ENCODE measurements around the gene SLC25A14. TPM values are rescaled to one million over a fixed set of nuclear protein-coding genes. Genes with fewer than 3 reads are reported as not detected.

Gene SLC25A14
- total and polyA plus RNA-seq, 2 of the 8 experiments (the other 6 are each of a cell fraction or from before 2014, with no cell fraction given) = 9.3 to 14.2 TPM

DNA sequence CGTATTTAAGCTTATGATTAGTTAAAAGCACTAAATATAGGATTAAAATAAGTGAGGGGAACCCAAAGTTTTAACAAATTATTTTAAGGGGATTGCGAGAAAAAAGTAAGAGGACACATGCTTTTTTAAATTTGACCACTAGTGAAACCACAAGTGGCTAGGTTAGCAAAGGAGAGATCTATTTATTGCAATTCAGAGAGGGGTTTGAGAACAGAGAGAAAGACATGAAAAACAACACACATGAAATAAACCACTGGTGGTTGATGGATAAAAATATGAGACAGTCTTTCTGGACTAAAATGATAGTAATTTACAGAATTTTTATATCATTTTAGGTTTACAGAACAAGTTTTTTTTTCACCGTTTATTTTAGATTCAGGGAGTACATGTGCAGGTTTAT, 11.8 kb downstream of the SLC25A14 start:
- H3K4me3 ChIP-seq (ENCODE audit: extremely low read depth in 1 of 4, insufficient read depth in 2 of 4, low read depth in 3 of 4, low read length in 4 of 4) = no peak overlapping the region
- CTCF ChIA-PET (ENCODE audit: partially characterized antibody) = no interaction called here
- H2BK5ac ChIP-seq (ENCODE audit: low read depth, low read length) = no peak overlapping the region
- peaks cover 0 to 2% (median 0%) of the 10 kb centered on the region in 4 experiments; a peak in 1 of 8 replicates for H3K36me3 ChIP-seq (ENCODE audit: control insufficient read depth in 2 of 4, insufficient read depth in 4 of 4, low read length in 3 of 4)
- H2AFZ ChIP-seq (ENCODE audit: low read length) = no peak overlapping the region
- H3K27ac ChIP-seq (ENCODE audit: low read depth, low read length) = no peak overlapping the region
- no peak overlapping the region for H3K23ac ChIP-seq (ENCODE audit: insufficient read length)
- H2BK120ac ChIP-seq (replicated peaks; ENCODE audit: low read depth, low read length) = no peak overlapping the region
- H3K18ac ChIP-seq (ENCODE audit: extremely low read depth, low read length) = no peak overlapping the region
- no peak overlapping the region for H3K56ac ChIP-seq (replicated peaks; ENCODE audit: insufficient read length, low read depth, low read length)
- H4K91ac ChIP-seq (replicated peaks; ENCODE audit: insufficient read length, low read length) = no peak overlapping the region
- no peak overlapping the region for H2BK12ac ChIP-seq (ENCODE audit: low read depth, low read length)
- no peak overlapping the region for H3K4me2 ChIP-seq (ENCODE audit: insufficient read depth in 1 of 2, low read depth in 2 of 2, low read length in 2 of 2)
- POLR2A ChIA-PET (ENCODE audit: partially characterized antibody) = no interaction called here
- no peaks in the 10 kb centered on the region for H3K9me3 ChIP-seq (ENCODE audit: insufficient read depth in 2 of 2, low read depth in 1 of 2, low read length in 1 of 2)
- no peak for DNase-seq (ENCODE audit: low read depth in 1 of 2, low spot score in 2 of 2)
- H2BK20ac ChIP-seq (ENCODE audit: low read length) = no peak overlapping the region
- 92% methylated on average over 3 of the region's 3 CpGs; no CpG with 5 or more reads in 1 of the 2 experiments for WGBS, 2 experiments (ENCODE audit: extremely low coverage in 1 of 2, insufficient coverage in 1 of 2, insufficient read length in 1 of 2, insufficient replicate concordance in 2 of 2, low coverage in 1 of 2, low lambda C conversion rate in 2 of 2, missing lambda C conversion rate in 1 of 2)
- no peak for FAIRE-seq
- no peaks in the 10 kb centered on the region for H4K20me1 ChIP-seq (replicated peaks in 1 of 2; ENCODE audit: control insufficient read depth in 1 of 2, insufficient read depth in 2 of 2, low read length in 2 of 2)
- no peak overlapping the region for H4K5ac ChIP-seq (ENCODE audit: insufficient read length, low read depth, low read length)
- H3K4ac ChIP-seq (replicated peaks; ENCODE audit: insufficient read length, low read depth, low read length) = no peak overlapping the region
- no peak overlapping the region for H2AK5ac ChIP-seq (ENCODE audit: low read depth, low read length)
- no peak overlapping the region for H3K9ac ChIP-seq (replicated peaks in 1 of 4; ENCODE audit: extremely low read depth in 1 of 4, low read depth in 3 of 4, low read length in 3 of 4)
- H2BK15ac ChIP-seq (ENCODE audit: low read length) = no peak overlapping the region
- TF ChIP-seq ATF3 (IDR thresholded peaks at IDR 0.05; ENCODE audit: insufficient read depth, low read depth, low read length) = no peak
- no peak for TF ChIP-seq ASH2L (IDR thresholded peaks at IDR 0.05; ENCODE audit: low read length)
- TF ChIP-seq SP2 (IDR thresholded peaks at IDR 0.05; ENCODE audit: low read length) = no peak
- TF ChIP-seq, protein P1, sequence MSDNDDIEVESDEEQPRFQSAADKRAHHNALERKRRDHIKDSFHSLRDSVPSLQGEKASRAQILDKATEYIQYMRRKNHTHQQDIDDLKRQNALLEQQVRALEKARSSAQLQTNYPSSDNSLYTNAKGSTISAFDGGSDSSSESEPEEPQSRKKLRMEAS (IDR thresholded peaks at IDR 0.05) = no peak
- TF ChIP-seq TBP (IDR thresholded peaks at IDR 0.05; ENCODE audit: low read depth, low read length) = no peak
- no peak for TF ChIP-seq CHD2 (IDR thresholded peaks at IDR 0.05; ENCODE audit: low read length)
- TF ChIP-seq TAF7 (optimal IDR thresholded peaks at IDR 0.05; ENCODE audit: borderline replicate concordance, low read depth, low read length) = no peak
- TF ChIP-seq SIRT6 (IDR thresholded peaks at IDR 0.05; ENCODE audit: low read length) = no peak
- TF ChIP-seq SIN3A (conservative IDR thresholded peaks at IDR 0.05 in 1 of 2, IDR thresholded peaks at IDR 0.05 in 1 of 2; ENCODE audit: low read depth in 1 of 2, low read length in 2 of 2) = no peak
- TF ChIP-seq KDM4A (IDR thresholded peaks at IDR 0.05; ENCODE audit: low read depth, low read length, severe bottlenecking) = no peak
- no peak for TF ChIP-seq POLR2A (IDR thresholded peaks at IDR 0.05; ENCODE audit: control extremely low read depth in 1 of 2, low read depth in 2 of 2, low read length in 2 of 2)
- TF ChIP-seq RBBP5 (IDR thresholded peaks at IDR 0.05; ENCODE audit: borderline replicate concordance, low read depth, low read length) = no peak
- no peak for TF ChIP-seq CBX5 (IDR thresholded peaks at IDR 0.05; ENCODE audit: low read depth, low read length)
- TF ChIP-seq EGR1 (IDR thresholded peaks at IDR 0.05; ENCODE audit: borderline replicate concordance, low read depth, low read length) = no peak
- H4K8ac ChIP-seq (ENCODE audit: extremely low read depth, insufficient read depth, low read length) = no peak overlapping the region
- no peaks in the 10 kb centered on the region for H3K79me1 ChIP-seq (ENCODE audit: low read depth, low read length)
- H3K27me3 ChIP-seq (replicated peaks in 1 of 4; ENCODE audit: control insufficient read depth in 3 of 4, extremely low read depth in 1 of 4, insufficient read depth in 3 of 4, low read length in 3 of 4) = no peaks in the 10 kb centered on the region
- no peaks in the 10 kb centered on the region for H3K23me2 ChIP-seq (ENCODE audit: low read depth, low read length)
- no peaks in the 10 kb centered on the region for H3K4me1 ChIP-seq (replicated peaks in 1 of 4; ENCODE audit: control insufficient read depth in 3 of 4, insufficient read depth in 4 of 4, low read length in 3 of 4)
- no peak overlapping the region for H3K14ac ChIP-seq (ENCODE audit: insufficient read length)
- no peaks in the 10 kb centered on the region for H3K79me2 ChIP-seq (ENCODE audit: control insufficient read depth in 1 of 2, insufficient read depth in 2 of 2, low read length in 2 of 2)
